SK-N-SH (cell line): ENCODE measurements around the gene ALG6. TPM values are rescaled to one million over a fixed set of nuclear protein-coding genes. Genes with fewer than 3 reads are reported as not detected.
"Not testable (repeated sequence)": the region's sequence is repeated elsewhere in the genome, so short reads cannot be mapped to it uniquely, and the experiment has no call there.

Experiments used
- CTCF ChIA-PET: fragments of 300-600, 350-600 bp; formaldehyde crosslinking; extraction: SDS; loops from one replicate; lab custom pipeline; 2021; lab: Yijun Ruan, JAX
- POLR2A ChIA-PET: fragments of 350-600 bp; sonication (Branson Sonifier 250); formaldehyde crosslinking; extraction: SDS; loops from one replicate; lab custom pipeline; 2020; ENCODE audit warnings: antibody characterized with exemption, inconsistent platforms; lab: Yijun Ruan, JAX
- DNase-seq: peaks from one replicate; pipeline ENCODE4 v3.0.0; 2012
- H2AFZ ChIP-seq: fragments of 200-600 bp; sonication (generic); 2 replicates; pipeline ENCODE4 v1.8.1; 2016; ENCODE audit warnings: antibody characterized with exemption, mild to moderate bottlenecking, low read depth
- H3F3A ChIP-seq: fragments of 200-600 bp; sonication (generic); replicated peaks from 2 replicates; pipeline ENCODE3; 2016; ENCODE audit warnings: antibody characterized with exemption, mild to moderate bottlenecking; ENCODE audit not compliant: insufficient read depth
- H3K27ac ChIP-seq, 2 experiments: fragments of 200-500 bp in 1 of 2; fragments of 200-600 bp in 1 of 2; sonication (Bioruptor generic) in 1 of 2; sonication (generic), shearing (Covaris generic) in 1 of 2; 2 replicates each; pipeline versions ENCODE4 v1.5.1 to v1.6.1; 2014 to 2016; ENCODE audit warnings: low read depth in 2 of 2, inconsistent platforms in 1 of 2, low read length in 1 of 2, mild to moderate bottlenecking in 1 of 2, mixed read lengths in 1 of 2
- H3K27me3 ChIP-seq: fragments of 200-600 bp; sonication (generic), shearing (Covaris generic); 2 replicates; pipeline ENCODE4 v1.6.1; 2016; ENCODE audit warnings: mixed run types; ENCODE audit not compliant: insufficient read depth
- H3K36me3 ChIP-seq, 2 experiments: fragments of 200-500 bp in 1 of 2; fragments of 200-600 bp in 1 of 2; sonication (Bioruptor generic) in 1 of 2; sonication (generic) in 1 of 2; replicated peaks in 1 of 2; 2 replicates each; pipeline versions ENCODE3 to v1.5.1; 2014 to 2016; ENCODE audit warnings: low read length in 1 of 2, mild to moderate bottlenecking in 1 of 2; ENCODE audit not compliant: insufficient read depth in 2 of 2, control insufficient read depth in 1 of 2
- H3K4me1 ChIP-seq, 2 experiments: fragments of 200-500 bp in 1 of 2; fragments of 200-600 bp in 1 of 2; sonication (Bioruptor generic) in 1 of 2; sonication (generic), shearing (Covaris generic) in 1 of 2; 2 replicates each; pipeline versions ENCODE4 v1.5.1 to v1.6.1; 2014 to 2016; ENCODE audit warnings: low read depth in 1 of 2, low read length in 1 of 2, mixed run types in 1 of 2; ENCODE audit not compliant: insufficient read depth in 2 of 2, control insufficient read depth in 1 of 2
- H3K4me2 ChIP-seq: fragments of 200-600 bp; sonication (generic), shearing (Covaris generic); 2 replicates; pipeline ENCODE4 v1.6.1; 2017; ENCODE audit warnings: mixed run types
- H3K4me3 ChIP-seq, 2 experiments: fragments of 200-500 bp in 1 of 2; fragments of 200-600 bp in 1 of 2; sonication (Bioruptor generic) in 1 of 2; sonication (generic), shearing (Covaris generic) in 1 of 2; 2 replicates each; pipeline versions ENCODE4 v1.5.1 to v1.8.1; 2014 to 2016; ENCODE audit warnings: low read depth in 2 of 2, inconsistent platforms in 1 of 2, low read length in 1 of 2, mild to moderate bottlenecking in 1 of 2, mixed read lengths in 1 of 2, moderate library complexity in 1 of 2
- H3K79me2 ChIP-seq: fragments of 200-600 bp; sonication (generic); 2 replicates; pipeline ENCODE4 v1.8.1; 2017; ENCODE audit warnings: mild to moderate bottlenecking; ENCODE audit not compliant: insufficient read depth
- H3K9ac ChIP-seq: fragments of 200-600 bp; sonication (generic); 2 replicates; pipeline ENCODE4 v1.6.1; 2017; ENCODE audit warnings: mixed run types
- H3K9me2 ChIP-seq: fragments of 200-600 bp; sonication (generic); 2 replicates; pipeline ENCODE4 v1.6.1; 2017; ENCODE audit warnings: mixed run types
- H3K9me3 ChIP-seq: fragments of 200-600 bp; sonication (generic); 2 replicates; pipeline ENCODE4 v1.6.1; 2017; ENCODE audit warnings: mixed run types, mild to moderate bottlenecking, moderate library complexity
- H4K20me1 ChIP-seq: fragments of 200-600 bp; sonication (generic); 2 replicates; pipeline ENCODE4 v1.6.1; 2017; ENCODE audit warnings: mild to moderate bottlenecking, mixed run types; ENCODE audit not compliant: insufficient read depth
- EP300 ChIP-seq, 2 experiments: IDR thresholded peaks; 2 replicates each; pipeline versions ENCODE4 v1.4.0 to v1.6.1; 2012; ENCODE audit warnings: borderline replicate concordance in 1 of 2, low read depth in 1 of 2, low read length in 1 of 2
- FOXJ3 ChIP-seq: sonication (generic); formaldehyde crosslinking; IDR thresholded peaks from 2 replicates; pipeline ENCODE4 v1.5.1; 2020; ENCODE audit warnings: mild to moderate bottlenecking, missing genetic modification reagents
- GATA2 ChIP-seq: sonication (generic); formaldehyde crosslinking; IDR thresholded peaks from 2 replicates; pipeline ENCODE4 v1.5.0; 2020; ENCODE audit warnings: mild to moderate bottlenecking, missing genetic modification reagents
- NRF1 ChIP-seq: IDR thresholded peaks from 2 replicates; pipeline ENCODE4 v1.6.1; 2012; ENCODE audit warnings: low read depth, mild to moderate bottlenecking, low read length
- POLR2AphosphoS5 ChIP-seq: IDR thresholded peaks from 2 replicates; pipeline ENCODE4 v1.6.1; 2012; ENCODE audit warnings: low read depth, low read length
- RFX5 ChIP-seq: IDR thresholded peaks from 2 replicates; pipeline ENCODE4 v1.6.1; 2012; ENCODE audit warnings: mild to moderate bottlenecking, improper control_type of control experiment, low read length
- RXRA ChIP-seq: IDR thresholded peaks from 2 replicates; pipeline ENCODE4 v1.4.0; 2012; ENCODE audit warnings: low read depth, mild to moderate bottlenecking, borderline replicate concordance
- YY1 ChIP-seq: IDR thresholded peaks from 2 replicates; pipeline ENCODE4 v1.4.0; 2012; ENCODE audit warnings: low read depth, mild to moderate bottlenecking
- WGBS: methylation state at CpG from one replicate; pipeline ENCODE4 v1.1.6; 2017; ENCODE audit warnings: low lambda C conversion rate; 5-methylcytosine and 5-hydroxymethylcytosine counted together
- polyA plus RNA-seq, 3 experiments: library from polyadenylated mRNA; depleted of rRNA; stranded (reverse); fragments of >200 nt; gene quantifications; 2 replicates each; pipeline ENCODE4 v1.2.3, GENCODE V29; 2012
- TF ChIP-seq, protein P1 (sequence below): fragments of 200-600 bp; sonication (generic); IDR thresholded peaks from 2 replicates; pipeline ENCODE4 v1.6.1; 2017; ENCODE audit warnings: antibody characterized with exemption, mild to moderate bottlenecking, moderate library complexity

Gene ALG6
- polyA plus RNA-seq, 1 of the 3 experiments (the other 2 are of a cell fraction): 3.8 TPM

DNA sequence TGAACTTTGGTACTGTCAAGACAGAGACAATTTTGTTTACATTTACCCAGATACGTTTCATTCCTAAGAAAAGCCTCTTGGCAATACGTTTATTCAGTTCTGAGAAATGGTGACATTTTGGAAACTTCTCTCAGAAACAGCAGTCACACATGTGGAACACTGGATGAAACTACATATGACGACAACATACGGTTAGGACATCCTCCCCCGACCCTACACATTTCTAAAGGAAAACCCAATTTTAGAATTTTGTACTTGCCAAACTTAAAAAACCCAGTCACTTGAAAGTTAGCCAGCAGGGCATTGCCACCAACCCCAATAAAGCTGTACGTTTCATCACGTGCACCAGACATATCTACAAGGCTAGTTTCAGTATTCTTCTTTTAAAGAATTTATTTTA lies 98.8 kb downstream of the ALG6 start:
- no peak for TF ChIP-seq YY1
- no peaks in the 10 kb centered on the region for H3K9me2 ChIP-seq
- H3K79me2 ChIP-seq: no peaks in the 10 kb centered on the region
- peaks cover 13% of the 10 kb centered on the region; the same call in 1 of the 2 replicates for H3K9me3 ChIP-seq
- H3K9ac ChIP-seq: no peak overlapping the region
- no peak for DNase-seq
- POLR2A ChIA-PET: no interaction called here
- WGBS: 97% methylated on average over 7 of the region's 7 CpGs
- CTCF ChIA-PET: interaction anchor here (1.6 to 1.8 kb wide), 2 partner anchors 13 to 72 kb away, joined by 4 to 8 read pairs; no protein-coding TSS in a partner anchor
- no peak overlapping the region for H3K4me3 ChIP-seq
- no peaks in the 10 kb centered on the region for H3F3A ChIP-seq
- H3K36me3 ChIP-seq: peaks cover 2 to 7% of the 10 kb centered on the region in 2 experiments
- H3K27me3 ChIP-seq: no peaks in the 10 kb centered on the region
- H3K4me2 ChIP-seq: no peak overlapping the region
- H3K4me1 ChIP-seq: no peaks in the 10 kb centered on the region
- H4K20me1 ChIP-seq: no peaks in the 10 kb centered on the region
- no peak overlapping the region for H2AFZ ChIP-seq
- H3K27ac ChIP-seq: no peak overlapping the region

DNA sequence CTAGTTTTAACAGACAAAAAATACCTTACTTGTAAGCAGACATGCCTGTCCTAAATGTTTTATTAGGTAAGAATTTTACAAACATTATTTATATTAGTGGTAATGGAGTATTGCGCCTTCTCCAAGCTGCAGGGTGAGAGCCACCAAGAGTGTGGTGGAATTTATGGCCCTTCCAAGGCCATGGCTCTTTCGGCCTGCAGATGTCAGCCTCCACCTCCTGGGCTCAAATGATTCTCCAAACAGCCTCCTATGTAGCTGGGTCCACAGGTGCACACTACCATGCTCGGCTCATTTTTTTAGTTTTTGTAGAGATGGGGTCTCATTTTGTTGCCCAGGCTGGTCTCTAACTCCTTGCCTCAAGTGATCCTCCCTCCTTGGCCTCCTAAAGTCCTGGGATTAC lies 99.3 kb downstream of the ALG6 start:
- H2AFZ ChIP-seq: no peak overlapping the region
- peaks cover 7% of the 10 kb centered on the region; the same call in 1 of the 2 replicates for H3K9me3 ChIP-seq
- ChIA-PET CTCF (interaction anchor here (0.6 to 1.8 kb wide), 3 partner anchors 14 to 71 kb away, joined by 3 to 8 read pairs (median 4); no protein-coding TSS in a partner anchor), POLR2A (no interaction called here)
- DNase-seq: no peak
- H3K9ac ChIP-seq: no peak overlapping the region
- H3K9me2 ChIP-seq: no peaks in the 10 kb centered on the region
- TF ChIP-seq NRF1 (no peak), RFX5 (no peak), FOXJ3 (CRISPR knock-in tag) (no peak), GATA2 (no peak), RXRA (no peak), POLR2AphosphoS5 (no peak), EP300 (IDR thresholded peaks at IDR 0.05; ENCODE audit: borderline replicate concordance in 1 of 2, low read depth in 1 of 2, low read length in 1 of 2) (no peak)
- TF ChIP-seq, protein P1, sequence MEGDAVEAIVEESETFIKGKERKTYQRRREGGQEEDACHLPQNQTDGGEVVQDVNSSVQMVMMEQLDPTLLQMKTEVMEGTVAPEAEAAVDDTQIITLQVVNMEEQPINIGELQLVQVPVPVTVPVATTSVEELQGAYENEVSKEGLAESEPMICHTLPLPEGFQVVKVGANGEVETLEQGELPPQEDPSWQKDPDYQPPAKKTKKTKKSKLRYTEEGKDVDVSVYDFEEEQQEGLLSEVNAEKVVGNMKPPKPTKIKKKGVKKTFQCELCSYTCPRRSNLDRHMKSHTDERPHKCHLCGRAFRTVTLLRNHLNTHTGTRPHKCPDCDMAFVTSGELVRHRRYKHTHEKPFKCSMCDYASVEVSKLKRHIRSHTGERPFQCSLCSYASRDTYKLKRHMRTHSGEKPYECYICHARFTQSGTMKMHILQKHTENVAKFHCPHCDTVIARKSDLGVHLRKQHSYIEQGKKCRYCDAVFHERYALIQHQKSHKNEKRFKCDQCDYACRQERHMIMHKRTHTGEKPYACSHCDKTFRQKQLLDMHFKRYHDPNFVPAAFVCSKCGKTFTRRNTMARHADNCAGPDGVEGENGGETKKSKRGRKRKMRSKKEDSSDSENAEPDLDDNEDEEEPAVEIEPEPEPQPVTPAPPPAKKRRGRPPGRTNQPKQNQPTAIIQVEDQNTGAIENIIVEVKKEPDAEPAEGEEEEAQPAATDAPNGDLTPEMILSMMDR: no peak
- no peak overlapping the region for H3K27ac ChIP-seq
- H3K4me2 ChIP-seq: no peak overlapping the region
- H3K4me3 ChIP-seq: no peak overlapping the region
- WGBS: 81% methylated on average over 3 of the region's 3 CpGs
- H3F3A ChIP-seq: no peaks in the 10 kb centered on the region
- H3K36me3 ChIP-seq: peaks cover under 1 to 3% of the 10 kb centered on the region in 2 experiments
- no peaks in the 10 kb centered on the region for H3K27me3 ChIP-seq
- no peaks in the 10 kb centered on the region for H3K79me2 ChIP-seq
- no peaks in the 10 kb centered on the region for H4K20me1 ChIP-seq
- no peaks in the 10 kb centered on the region for H3K4me1 ChIP-seq

DNA sequence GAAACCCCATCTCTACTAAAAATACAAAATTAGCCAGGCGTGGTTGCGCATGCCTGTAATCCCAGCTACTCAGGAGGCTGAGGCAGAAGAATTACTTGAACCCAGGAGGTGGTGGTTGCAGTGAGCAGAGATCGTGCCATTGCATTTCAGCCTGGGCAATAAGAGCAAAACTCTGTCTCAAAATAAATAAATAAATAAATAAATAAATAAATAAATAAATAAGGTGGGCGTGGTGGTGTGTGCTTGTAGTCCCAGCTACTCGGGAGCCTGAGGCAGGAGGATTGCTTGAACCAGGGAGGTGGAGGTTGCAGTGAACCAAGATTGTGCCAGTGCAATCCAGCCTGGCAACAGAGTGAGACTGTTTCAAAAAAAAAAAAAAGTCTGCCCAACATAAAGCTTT lies 101.3 kb downstream of the ALG6 start:
- H3K4me1 ChIP-seq, DNase-seq, H3K4me2 ChIP-seq, POLR2A ChIA-PET, H3K27me3 ChIP-seq, H3K27ac ChIP-seq, H4K20me1 ChIP-seq, H3K9me3 ChIP-seq, H3K79me2 ChIP-seq, H3K9ac ChIP-seq, H3F3A ChIP-seq, H2AFZ ChIP-seq, H3K9me2 ChIP-seq, H3K36me3 ChIP-seq, H3K4me3 ChIP-seq: not testable (repeated sequence)
- CTCF ChIA-PET: interaction anchor here (0.6 kb wide), 1 partner anchor 40 kb away, joined by 3 read pairs; no protein-coding TSS in a partner anchor
- WGBS: 99% methylated on average over 5 of the region's 5 CpGs
